ENCODE measurements around the gene RTN4. TPM values are rescaled to one million over a fixed set of nuclear protein-coding genes. Genes with fewer than 3 reads are reported as not detected.

Gene RTN4
- polyA plus RNA-seq, 3 donors = 111 to 163 (median 158) TPM

- TF ChIP-seq CTCF (IDR thresholded peaks at IDR 0.05) = no peak
- Histone ChIP-seq H3K4me2 (replicated peaks; ENCODE audit: extremely low read depth, low read length, poor library complexity, severe bottlenecking) (no peak overlapping the region), H3K27me3 (ENCODE audit: control insufficient read depth in 2 of 2, insufficient read depth in 2 of 2, low read length in 2 of 2) (no peaks in the 10 kb centered on the region), H3K36me3 (replicated peaks in 1 of 2; ENCODE audit: control insufficient read depth in 1 of 2, insufficient read depth in 2 of 2, low read length in 2 of 2) (no peaks in the 10 kb centered on the region), H3K4me1 (ENCODE audit: control insufficient read depth in 1 of 2, insufficient read depth in 2 of 2, low read length in 2 of 2) (peaks cover 12 to 13% of the 10 kb centered on the region in 2 donors), H4K20me1 (ENCODE audit: insufficient read depth, low read length) (no peaks in the 10 kb centered on the region), H3K9me3 (replicated peaks in 1 of 2; ENCODE audit: control insufficient read depth in 1 of 2, insufficient read depth in 1 of 2, low read length in 2 of 2) (no peaks in the 10 kb centered on the region), H2AFZ (ENCODE audit: insufficient read depth, low read depth, low read length, poor library complexity, severe bottlenecking) (no peak overlapping the region), H3K9ac (ENCODE audit: insufficient read depth, low read length, poor library complexity, severe bottlenecking) (no peak overlapping the region), H3K79me2 (ENCODE audit: insufficient read depth, low read length) (no peaks in the 10 kb centered on the region), H3K4me3 (replicated peaks in 1 of 3; ENCODE audit: low read depth in 2 of 3, low read length in 3 of 3) (no peak overlapping the region), H3K27ac (ENCODE audit: low read depth in 1 of 2, low read length in 2 of 2) (no peak overlapping the region)
- Mint-ChIP-seq H3K36me3 (no peaks in the 10 kb centered on the region), H3K27me3 (ENCODE audit: low read depth in 3 of 3) (no peaks in the 10 kb centered on the region), H3K4me3 (no peak overlapping the region), H3K9me3 (peaks cover 0 to 3% (median 0%) of the 10 kb centered on the region in 7 donors), H3K4me1 (peaks cover 13% of the 10 kb centered on the region), H3K27ac (peak overlapping the region in 1 of 7 donors; percentile 52)
- intact Hi-C loops (cut with micrococcal nuclease) = loop anchor here in 1 of 2 donors (10.0 kb wide), 1 partner anchor 102 kb away; no protein-coding TSS in a partner anchor
- DNase-seq = no peak
- 99% methylated on average over 4 of the region's 6 CpGs for WGBS (ENCODE audit: insufficient coverage)
These were observed 13.0 kb upstream of the RTN4 start for GRCh38 chr2:55063226-55063625.

GRCh38 chr2:55062754-55063153 is 12.5 kb upstream of the RTN4 start:
- H3K27me3 ChIP-seq (ENCODE audit: control insufficient read depth in 2 of 2, insufficient read depth in 2 of 2, low read length in 2 of 2) = no peaks in the 10 kb centered on the region
- no peaks in the 10 kb centered on the region for H3K36me3 Mint-ChIP-seq

More at GRCh38 chr2:55062754-55063153, 12.5 kb upstream of the RTN4 start:
- Histone ChIP-seq H3K36me3 (replicated peaks in 1 of 2; ENCODE audit: control insufficient read depth in 1 of 2, insufficient read depth in 2 of 2, low read length in 2 of 2) (no peaks in the 10 kb centered on the region), H3K9ac (ENCODE audit: insufficient read depth, low read length, poor library complexity, severe bottlenecking) (no peak overlapping the region), H3K4me1 (ENCODE audit: control insufficient read depth in 1 of 2, insufficient read depth in 2 of 2, low read length in 2 of 2) (peaks cover 12 to 13% of the 10 kb centered on the region in 2 donors), H3K9me3 (replicated peaks in 1 of 2; ENCODE audit: control insufficient read depth in 1 of 2, insufficient read depth in 1 of 2, low read length in 2 of 2) (no peaks in the 10 kb centered on the region), H3K4me3 (replicated peaks in 1 of 3; ENCODE audit: low read depth in 2 of 3, low read length in 3 of 3) (no peak overlapping the region), H3K79me2 (ENCODE audit: insufficient read depth, low read length) (no peaks in the 10 kb centered on the region), H4K20me1 (ENCODE audit: insufficient read depth, low read length) (no peaks in the 10 kb centered on the region), H2AFZ (ENCODE audit: insufficient read depth, low read depth, low read length, poor library complexity, severe bottlenecking) (no peak overlapping the region), H3K4me2 (replicated peaks; ENCODE audit: extremely low read depth, low read length, poor library complexity, severe bottlenecking) (no peak overlapping the region), H3K27ac (ENCODE audit: low read depth in 1 of 2, low read length in 2 of 2) (no peak overlapping the region)
- Mint-ChIP-seq H3K27me3 (ENCODE audit: low read depth in 3 of 3) (no peaks in the 10 kb centered on the region), H3K4me3 (no peak overlapping the region), H3K27ac (no peak overlapping the region), H3K4me1 (peaks cover 13% of the 10 kb centered on the region), H3K9me3 (peaks cover 0 to 3% (median 0%) of the 10 kb centered on the region in 7 donors)
- TF ChIP-seq CTCF (IDR thresholded peaks at IDR 0.05) = no peak
- no peak for DNase-seq
- no CpG with 5 or more reads among the region's 1 CpG for WGBS (ENCODE audit: insufficient coverage)
- intact Hi-C loops (cut with micrococcal nuclease) = loop anchor here in 1 of 2 donors (10.0 kb wide), 1 partner anchor 102 kb away; no protein-coding TSS in a partner anchor
